ENCODE measurements around the gene ADAMTS18.

The ADAMTS18 gene

GRCh38 chr16:77393955-77394354, 40.9 kb downstream of the ADAMTS18 start:
- DNase-seq (ENCODE audit: low read depth): no peak

GRCh38 chr16:77387815-77388209, 47.0 kb downstream of the ADAMTS18 start:
- no peak for DNase-seq (ENCODE audit: low read depth)

GRCh38 chr16:77386831-77387814, 47.7 kb downstream of the ADAMTS18 start:
- DNase-seq (ENCODE audit: low read depth): no peak

- DNase-seq (ENCODE audit: low read depth): no peak
Observed at GRCh38 chr16:77385481-77385880, 49.4 kb downstream of the ADAMTS18 start.

- DNase-seq (ENCODE audit: low read depth): no peak
Observed at GRCh38 chr16:77383606-77384187, 51.1 kb downstream of the ADAMTS18 start.

GRCh38 chr16:77376358-77376757, 58.5 kb downstream of the ADAMTS18 start:
- DNase-seq (ENCODE audit: low read depth): no peak

GRCh38 chr16:77375396-77375795, 59.4 kb downstream of the ADAMTS18 start:
- no peak for DNase-seq (ENCODE audit: low read depth)

- no peak for DNase-seq (ENCODE audit: low read depth)
Observed at GRCh38 chr16:77374384-77374783, 60.5 kb downstream of the ADAMTS18 start.

GRCh38 chr16:77373726-77374125, 61.1 kb downstream of the ADAMTS18 start:
- DNase-seq (ENCODE audit: low read depth): no peak

GRCh38 chr16:77364770-77365169, 70.1 kb downstream of the ADAMTS18 start:
- no peak for DNase-seq (ENCODE audit: low read depth)

- no peak for DNase-seq (ENCODE audit: low read depth)
Observed at GRCh38 chr16:77359065-77359502, 75.8 kb downstream of the ADAMTS18 start.

- DNase-seq (ENCODE audit: low read depth): no peak
Observed at GRCh38 chr16:77353587-77354263, 81.1 kb downstream of the ADAMTS18 start.

- no peak for DNase-seq (ENCODE audit: low read depth)
Observed at GRCh38 chr16:77344341-77344740, 90.5 kb downstream of the ADAMTS18 start.

GRCh38 chr16:77336637-77337036, 98.2 kb downstream of the ADAMTS18 start:
- DNase-seq (ENCODE audit: low read depth): no peak

GRCh38 chr16:77335652-77336234, 99.1 kb downstream of the ADAMTS18 start:
- no peak for DNase-seq (ENCODE audit: low read depth)

- DNase-seq (ENCODE audit: low read depth): no peak
Observed at GRCh38 chr16:77332792-77333191, 102.0 kb downstream of the ADAMTS18 start.

GRCh38 chr16:77331802-77332586, 102.8 kb downstream of the ADAMTS18 start:
- no peak for DNase-seq (ENCODE audit: low read depth)

- DNase-seq (ENCODE audit: low read depth): no peak
Observed at GRCh38 chr16:77331043-77331442, 103.8 kb downstream of the ADAMTS18 start.

GRCh38 chr16:77330332-77331042, 104.3 kb downstream of the ADAMTS18 start:
- no peak for DNase-seq (ENCODE audit: low read depth)

- no peak for DNase-seq (ENCODE audit: low read depth)
Observed at GRCh38 chr16:77328768-77329167, 106.1 kb downstream of the ADAMTS18 start.

- DNase-seq (ENCODE audit: low read depth): no peak
Observed at GRCh38 chr16:77328274-77328673, 106.6 kb downstream of the ADAMTS18 start.

All from stimulated activated CD8-positive, alpha-beta memory T cell treated with anti-CD3 and anti-CD28 coated beads, Interleukin-15, amount 100 ng/mL, for 24 hours (primary cell).